Measurements from ENCODE around the gene TALDO1. TPM values are rescaled to one million over a fixed set of nuclear protein-coding genes. Genes with fewer than 3 reads are reported as not detected.

Gene TALDO1
- total RNA-seq, 1 donor from 2014 or later, result 155 TPM

- no peaks in the 10 kb centered on the region for H3K9me3 ChIP-seq (ENCODE audit: insufficient read depth, low read depth, low read length)
- peaks cover 58% of the 10 kb centered on the region for H3K79me2 ChIP-seq (ENCODE audit: insufficient read depth, low read length)
- DNase-seq (ENCODE audit: low read depth), result no peak
- no peaks in the 10 kb centered on the region for H3K27me3 Mint-ChIP-seq (ENCODE audit: low read depth, unreplicated experiment)
- H4K20me1 ChIP-seq (ENCODE audit: insufficient read depth, low read length), result peaks cover 74% of the 10 kb centered on the region
- peaks cover 9% of the 10 kb centered on the region for H3K4me1 Mint-ChIP-seq (ENCODE audit: low read depth, unreplicated experiment)
- H3K9me3 Mint-ChIP-seq (ENCODE audit: unreplicated experiment), result no peaks in the 10 kb centered on the region
- no peak overlapping the region for H2AFZ ChIP-seq (ENCODE audit: low read depth, low read length)
- H3K9ac ChIP-seq (ENCODE audit: low read length), result no peak overlapping the region
- no peaks in the 10 kb centered on the region for H3K27me3 ChIP-seq (ENCODE audit: insufficient read depth, low read length)
- peaks cover 3% of the 10 kb centered on the region for H3K36me3 ChIP-seq (ENCODE audit: insufficient read depth, low read length)
- H3K27ac ChIP-seq (ENCODE audit: low read depth, low read length), result no peak overlapping the region
- H3K4me3 ChIP-seq (ENCODE audit: insufficient read depth, low read depth, low read length), result no peak overlapping the region
- no peak overlapping the region for H3K4me2 ChIP-seq (ENCODE audit: low read length)
- H3K36me3 Mint-ChIP-seq (ENCODE audit: low read depth, unreplicated experiment), result peaks cover 4% of the 10 kb centered on the region
- no peak for TF ChIP-seq CTCF (IDR thresholded peaks at IDR 0.05; ENCODE audit: insufficient read depth, low read depth, low read length)
- no peak for TF ChIP-seq EZH2 (IDR thresholded peaks at IDR 0.05; ENCODE audit: insufficient read depth, low read length)
- no peak for FAIRE-seq
- H3K4me1 ChIP-seq (ENCODE audit: insufficient read depth, low read length), result peaks cover 12% of the 10 kb centered on the region
- no peak overlapping the region for H3K4me3 Mint-ChIP-seq (ENCODE audit: unreplicated experiment)
- H3K27ac Mint-ChIP-seq (ENCODE audit: unreplicated experiment), result no peak overlapping the region
Measured at GRCh38 chr11:770642-771616, 23.7 kb downstream of the TALDO1 start.

- Histone ChIP-seq H2AFZ (ENCODE audit: low read depth, low read length) (no peak overlapping the region), H3K27ac (ENCODE audit: low read depth, low read length) (no peak overlapping the region), H4K20me1 (ENCODE audit: insufficient read depth, low read length) (peaks cover 73% of the 10 kb centered on the region), H3K79me2 (ENCODE audit: insufficient read depth, low read length) (peaks cover 66% of the 10 kb centered on the region), H3K9me3 (ENCODE audit: insufficient read depth, low read depth, low read length) (no peaks in the 10 kb centered on the region), H3K4me1 (ENCODE audit: insufficient read depth, low read length) (peaks cover 18% of the 10 kb centered on the region), H3K27me3 (ENCODE audit: insufficient read depth, low read length) (no peaks in the 10 kb centered on the region), H3K4me3 (ENCODE audit: insufficient read depth, low read depth, low read length) (no peak overlapping the region), H3K36me3 (ENCODE audit: insufficient read depth, low read length) (no peaks in the 10 kb centered on the region), H3K9ac (ENCODE audit: low read length) (no peak overlapping the region), H3K4me2 (ENCODE audit: low read length) (no peak overlapping the region)
- Mint-ChIP-seq H3K4me1 (ENCODE audit: low read depth, unreplicated experiment) (peaks cover 7% of the 10 kb centered on the region), H3K9me3 (ENCODE audit: unreplicated experiment) (no peaks in the 10 kb centered on the region), H3K4me3 (ENCODE audit: unreplicated experiment) (no peak overlapping the region), H3K27me3 (ENCODE audit: low read depth, unreplicated experiment) (no peaks in the 10 kb centered on the region), H3K36me3 (ENCODE audit: low read depth, unreplicated experiment) (peaks cover 3% of the 10 kb centered on the region), H3K27ac (ENCODE audit: unreplicated experiment) (no peak overlapping the region)
- FAIRE-seq, result no peak
- no peak for DNase-seq (ENCODE audit: low read depth)
- TF ChIP-seq CTCF (IDR thresholded peaks at IDR 0.05; ENCODE audit: insufficient read depth, low read depth, low read length), result no peak
- no peak for TF ChIP-seq EZH2 (IDR thresholded peaks at IDR 0.05; ENCODE audit: insufficient read depth, low read length)
Measured at GRCh38 chr11:771617-772204, 24.4 kb downstream of the TALDO1 start.

Measured in astrocyte (in vitro differentiated cells and primary cell).